Suprapubic skin (tissue), 3 donors: ENCODE measurements around the gene CTSZ.

Experiments used
- POLR2AphosphoS5 ChIP-seq, 3 donors: sonication (generic); formaldehyde crosslinking; IDR thresholded peaks; one replicate each; pipeline ENCODE4 v1.6.1; 2017; ENCODE audit warnings: antibody characterized with exemption in 3 of 3
- TF ChIP-seq, protein P1 (sequence below), 2 donors: fragments of 200-600 bp in 1 of 2; fragments of 450-650 bp in 1 of 2; sonication (generic) in 1 of 2; IDR thresholded peaks; one replicate each; pipeline ENCODE4 v1.5.1; 2016 to 2019; ENCODE audit warnings: antibody characterized with exemption in 2 of 2, mild to moderate bottlenecking in 1 of 2, moderate library complexity in 1 of 2

DNA sequence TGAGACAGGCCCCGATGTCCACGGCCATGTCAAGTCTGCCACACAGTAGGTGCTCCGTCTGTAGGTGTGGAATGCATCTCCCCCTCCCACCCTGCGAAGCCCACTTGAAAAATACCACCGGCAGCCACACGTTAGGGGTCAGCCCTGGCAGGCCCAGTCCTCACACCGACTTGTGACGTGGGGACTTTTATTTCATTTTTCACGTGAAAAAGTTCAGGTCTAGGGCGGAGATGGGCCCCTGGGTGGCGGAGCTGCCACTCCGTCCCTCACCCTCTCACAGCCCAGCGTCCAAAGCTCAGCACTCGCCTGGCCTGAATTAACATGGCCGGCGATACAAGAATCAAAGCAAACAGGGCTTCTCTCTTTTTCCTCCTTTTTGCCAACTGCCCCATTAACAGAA, 8.4 kb upstream of the CTSZ start:
- TF ChIP-seq, protein P1, sequence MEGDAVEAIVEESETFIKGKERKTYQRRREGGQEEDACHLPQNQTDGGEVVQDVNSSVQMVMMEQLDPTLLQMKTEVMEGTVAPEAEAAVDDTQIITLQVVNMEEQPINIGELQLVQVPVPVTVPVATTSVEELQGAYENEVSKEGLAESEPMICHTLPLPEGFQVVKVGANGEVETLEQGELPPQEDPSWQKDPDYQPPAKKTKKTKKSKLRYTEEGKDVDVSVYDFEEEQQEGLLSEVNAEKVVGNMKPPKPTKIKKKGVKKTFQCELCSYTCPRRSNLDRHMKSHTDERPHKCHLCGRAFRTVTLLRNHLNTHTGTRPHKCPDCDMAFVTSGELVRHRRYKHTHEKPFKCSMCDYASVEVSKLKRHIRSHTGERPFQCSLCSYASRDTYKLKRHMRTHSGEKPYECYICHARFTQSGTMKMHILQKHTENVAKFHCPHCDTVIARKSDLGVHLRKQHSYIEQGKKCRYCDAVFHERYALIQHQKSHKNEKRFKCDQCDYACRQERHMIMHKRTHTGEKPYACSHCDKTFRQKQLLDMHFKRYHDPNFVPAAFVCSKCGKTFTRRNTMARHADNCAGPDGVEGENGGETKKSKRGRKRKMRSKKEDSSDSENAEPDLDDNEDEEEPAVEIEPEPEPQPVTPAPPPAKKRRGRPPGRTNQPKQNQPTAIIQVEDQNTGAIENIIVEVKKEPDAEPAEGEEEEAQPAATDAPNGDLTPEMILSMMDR (IDR thresholded peaks at IDR 0.05), result no peak
- TF ChIP-seq POLR2AphosphoS5 (IDR thresholded peaks at IDR 0.05), result no peak
